ENCODE results near the gene DARS1. TPM values are rescaled to one million over a fixed set of nuclear protein-coding genes. Genes with fewer than 3 reads are reported as not detected.

DARS1 gene
- total RNA-seq, 4 donors from 2014 or later, result 27.1 to 127 (median 62.1) TPM

DNA sequence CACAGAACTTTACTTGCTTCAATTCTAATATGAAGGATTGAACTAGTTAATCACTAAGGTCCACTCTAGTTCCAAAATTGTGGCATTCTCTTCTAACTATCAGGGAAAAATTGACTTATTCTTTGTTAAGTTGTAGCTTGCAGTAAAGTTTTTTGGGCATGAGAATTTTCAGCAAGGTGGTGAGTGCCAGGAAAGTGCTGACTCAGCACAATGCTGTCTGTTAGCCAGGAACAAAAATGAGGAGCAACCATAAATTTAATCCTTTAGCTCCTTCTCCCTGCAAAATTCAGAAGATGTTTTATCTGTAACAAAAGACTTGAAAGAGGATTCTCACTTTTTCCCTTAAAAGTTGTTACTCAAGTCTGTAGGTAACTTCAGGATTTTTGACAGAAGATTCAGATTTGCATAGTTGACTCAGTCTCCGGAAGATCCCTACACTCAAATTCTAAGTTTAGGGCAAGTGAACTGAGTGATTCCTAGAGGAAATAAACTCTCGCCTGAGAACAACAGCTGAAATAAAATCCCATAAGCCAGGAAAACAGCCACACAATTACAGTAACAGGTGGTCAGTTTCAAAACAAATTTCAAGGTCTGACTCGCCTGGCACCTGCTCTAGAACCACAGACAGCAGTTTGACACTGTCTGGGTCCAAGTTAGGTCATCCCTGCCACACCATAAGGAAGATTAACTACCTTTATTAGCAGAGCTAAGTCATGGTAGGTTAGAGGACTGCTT is 20.2 kb upstream of the DARS1 start:
- Histone ChIP-seq H3K36me3 (no peaks in the 10 kb centered on the region), H3K27ac (no peak overlapping the region), H3K9me3 (no peaks in the 10 kb centered on the region), H3K4me1 (no peaks in the 10 kb centered on the region), H3K27me3 (no peaks in the 10 kb centered on the region), H3K4me3 (no peak overlapping the region)
- no peak for DNase-seq
- TF ChIP-seq POLR2A (IDR thresholded peaks at IDR 0.05), result no peak
- TF ChIP-seq, protein P1, sequence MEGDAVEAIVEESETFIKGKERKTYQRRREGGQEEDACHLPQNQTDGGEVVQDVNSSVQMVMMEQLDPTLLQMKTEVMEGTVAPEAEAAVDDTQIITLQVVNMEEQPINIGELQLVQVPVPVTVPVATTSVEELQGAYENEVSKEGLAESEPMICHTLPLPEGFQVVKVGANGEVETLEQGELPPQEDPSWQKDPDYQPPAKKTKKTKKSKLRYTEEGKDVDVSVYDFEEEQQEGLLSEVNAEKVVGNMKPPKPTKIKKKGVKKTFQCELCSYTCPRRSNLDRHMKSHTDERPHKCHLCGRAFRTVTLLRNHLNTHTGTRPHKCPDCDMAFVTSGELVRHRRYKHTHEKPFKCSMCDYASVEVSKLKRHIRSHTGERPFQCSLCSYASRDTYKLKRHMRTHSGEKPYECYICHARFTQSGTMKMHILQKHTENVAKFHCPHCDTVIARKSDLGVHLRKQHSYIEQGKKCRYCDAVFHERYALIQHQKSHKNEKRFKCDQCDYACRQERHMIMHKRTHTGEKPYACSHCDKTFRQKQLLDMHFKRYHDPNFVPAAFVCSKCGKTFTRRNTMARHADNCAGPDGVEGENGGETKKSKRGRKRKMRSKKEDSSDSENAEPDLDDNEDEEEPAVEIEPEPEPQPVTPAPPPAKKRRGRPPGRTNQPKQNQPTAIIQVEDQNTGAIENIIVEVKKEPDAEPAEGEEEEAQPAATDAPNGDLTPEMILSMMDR (IDR thresholded peaks at IDR 0.05), result no peak
- intact Hi-C loops (cut with DNase I; ENCODE audit: low total_unique reads), result no loop called here

DNA sequence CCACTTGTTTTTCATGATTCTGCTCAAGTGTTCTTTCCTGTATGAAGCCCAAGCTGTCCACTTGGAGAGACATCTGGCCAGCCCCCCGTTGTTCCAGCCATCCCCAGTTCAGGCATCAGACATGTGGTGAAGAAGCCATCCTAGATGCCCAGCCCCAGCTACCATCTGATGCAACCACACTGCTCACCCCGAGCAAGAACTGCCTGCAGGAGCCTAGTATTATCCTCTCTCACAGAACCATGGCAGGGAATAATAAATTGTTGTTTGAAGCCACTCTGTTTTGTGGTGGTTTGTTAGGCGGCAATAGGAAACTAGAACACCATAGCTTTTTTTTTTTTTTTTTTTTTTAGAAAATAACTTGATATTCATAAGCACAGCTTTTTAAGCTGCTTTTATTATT is 19.5 kb upstream of the DARS1 start:
- Histone ChIP-seq H3K36me3 (no peaks in the 10 kb centered on the region), H3K27ac (no peak overlapping the region), H3K27me3 (no peaks in the 10 kb centered on the region), H3K4me3 (no peak overlapping the region), H3K4me1 (no peaks in the 10 kb centered on the region), H3K9me3 (no peaks in the 10 kb centered on the region)
- intact Hi-C loops (cut with DNase I; ENCODE audit: low total_unique reads), result no loop called here
- DNase-seq, result no peak
- TF ChIP-seq POLR2A (IDR thresholded peaks at IDR 0.05), result no peak
- TF ChIP-seq, protein P1 (IDR thresholded peaks at IDR 0.05), result no peak

DNA sequence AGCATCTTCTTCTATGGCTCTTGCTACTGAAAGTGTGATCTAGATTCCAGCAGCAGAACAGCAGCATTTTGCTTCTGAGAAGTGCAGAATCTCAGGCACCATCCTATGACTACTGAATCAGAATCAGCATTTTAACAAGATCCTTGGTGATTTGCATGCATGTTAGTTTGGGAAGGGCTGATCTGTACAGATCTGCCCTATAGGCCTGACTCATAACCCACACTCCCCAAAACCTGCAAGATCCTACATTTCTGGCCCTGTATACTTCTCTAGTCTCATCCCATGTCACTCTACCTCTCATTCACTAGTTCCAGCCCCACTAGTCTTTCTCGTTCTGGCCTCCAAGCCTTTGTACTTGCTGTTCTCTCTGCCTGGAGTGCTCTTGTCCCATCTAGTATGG is 15.7 kb upstream of the DARS1 start:
- Histone ChIP-seq H3K4me3 (no peak overlapping the region), H3K9me3 (no peaks in the 10 kb centered on the region), H3K4me1 (no peaks in the 10 kb centered on the region), H3K27ac (no peak overlapping the region), H3K27me3 (no peaks in the 10 kb centered on the region), H3K36me3 (no peaks in the 10 kb centered on the region)
- TF ChIP-seq, protein P1 (IDR thresholded peaks at IDR 0.05), result no peak
- TF ChIP-seq POLR2A (IDR thresholded peaks at IDR 0.05), result no peak
- no peak for DNase-seq
- intact Hi-C loops (cut with DNase I; ENCODE audit: low total_unique reads), result no loop called here

DNA sequence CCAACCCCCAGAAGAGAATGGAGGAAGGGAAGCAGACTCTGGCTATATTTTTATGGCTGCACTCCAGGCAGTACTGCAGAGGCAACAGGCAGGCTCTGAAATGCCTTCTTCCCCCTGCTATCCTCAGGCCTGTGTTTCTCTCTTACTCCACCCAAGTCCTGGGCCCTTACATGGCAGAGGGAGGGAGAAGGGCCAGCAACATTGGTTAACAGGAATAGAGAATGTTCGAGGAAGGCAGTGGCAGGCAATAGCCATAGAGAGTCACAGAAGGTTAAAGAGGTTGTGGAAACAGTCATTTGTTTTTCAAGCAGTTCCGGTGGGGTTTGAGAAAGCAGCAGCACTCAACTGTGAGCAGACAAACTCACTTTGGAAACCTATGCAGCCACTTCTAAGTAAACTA is 15.1 kb upstream of the DARS1 start:
- no peak for DNase-seq
- no peak overlapping the region for H3K4me3 ChIP-seq
- no peaks in the 10 kb centered on the region for H3K9me3 ChIP-seq
- no peak for TF ChIP-seq POLR2A (IDR thresholded peaks at IDR 0.05)
- TF ChIP-seq, protein P1 (IDR thresholded peaks at IDR 0.05), result no peak
- no peaks in the 10 kb centered on the region for H3K36me3 ChIP-seq
- H3K27me3 ChIP-seq, result no peaks in the 10 kb centered on the region
- no peaks in the 10 kb centered on the region for H3K4me1 ChIP-seq
- no peak overlapping the region for H3K27ac ChIP-seq
- intact Hi-C loops (cut with DNase I; ENCODE audit: low total_unique reads), result no loop called here

DNA sequence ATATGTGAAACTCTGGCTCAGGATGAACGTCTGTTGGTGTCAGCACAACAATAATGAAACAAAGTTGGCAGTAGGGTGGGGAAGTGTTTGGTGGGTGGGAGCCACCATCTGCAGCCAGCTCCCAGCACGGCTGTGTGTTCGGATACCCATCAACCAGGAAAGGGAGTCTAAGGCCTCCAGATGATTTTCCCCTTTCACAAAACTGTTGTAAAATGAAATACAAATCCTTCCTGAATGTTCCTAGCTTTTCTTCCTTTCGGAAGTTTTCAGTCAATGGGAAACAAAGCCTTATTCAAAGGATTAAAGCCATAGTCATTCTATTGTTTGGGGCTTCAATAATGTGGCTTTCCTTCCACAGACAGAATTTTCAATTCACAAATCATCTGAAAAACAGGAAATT is 14.5 kb upstream of the DARS1 start:
- H3K9me3 ChIP-seq, result no peaks in the 10 kb centered on the region
- no peaks in the 10 kb centered on the region for H3K27me3 ChIP-seq
- intact Hi-C loops (cut with DNase I; ENCODE audit: low total_unique reads), result no loop called here
- TF ChIP-seq, protein P1 (IDR thresholded peaks at IDR 0.05), result no peak
- TF ChIP-seq POLR2A (IDR thresholded peaks at IDR 0.05), result no peak
- H3K4me3 ChIP-seq, result no peak overlapping the region
- no peak overlapping the region for H3K27ac ChIP-seq
- no peaks in the 10 kb centered on the region for H3K4me1 ChIP-seq
- DNase-seq, result no peak
- no peaks in the 10 kb centered on the region for H3K36me3 ChIP-seq
